ENCODE results near the gene STXBP2.

GRCh38 chr19:7644550-7644877, 7.6 kb downstream of the STXBP2 start:
- TF ChIP-seq CTCF (conservative IDR thresholded peaks at IDR 0.05; ENCODE audit: low read depth, low read length), result no peak
- no peak for TF ChIP-seq EZH2 (IDR thresholded peaks at IDR 0.05; ENCODE audit: low read length, unreplicated experiment)
- TF ChIP-seq EZH2phosphoT487 (IDR thresholded peaks at IDR 0.05; ENCODE audit: borderline replicate concordance, low read length), result no peak

All from PC-3 (cell line).